Sciatic nerve (tissue), 2 donors: ENCODE results near the gene ITPK1. TPM values are rescaled to one million over a fixed set of nuclear protein-coding genes. Genes with fewer than 3 reads are reported as not detected.
"Not testable (repeated sequence)": the region's sequence is repeated elsewhere in the genome, so short reads cannot be mapped to it uniquely, and the experiment has no call there.

Experiments used
- ATAC-seq: fragments of 200-7000 bp; cut with Tn5 transposase; one replicate; pipeline ENCODE4 v1.9.1; 2020; ENCODE audit warnings: mild to moderate bottlenecking, moderate library complexity
- DNase-seq: peaks from one replicate; pipeline ENCODE4 v3.0.0-alpha.2; 2020; ENCODE audit warnings: low spot score
- intact Hi-C: fragments of 100-400 bp; cut with DNase I; formaldehyde crosslinking; loops from one replicate; pipeline ENCODE4 v1.14.2; 2022
- total RNA-seq: library from RNA; stranded (reverse); fragmentation: NEBNext Ultra II Directional; extraction: Animal tissue kit (Norgen Biotek cat#: 25700); gene quantifications from one replicate; pipeline ENCODE4 v1.2.1, GENCODE V29; 2021
- donor health status: DM: no; HTN: no; CAD: no.
- donor health status: DM: no; HTN: no; CAD: no.

The ITPK1 gene
- total RNA-seq, 1 donor from 2014 or later: 118 TPM

GRCh38 chr14:93109572-93110481 is 5.9 kb downstream of the ITPK1 start:
- no peak for DNase-seq
- intact Hi-C loops: no loop called here
- no peak for ATAC-seq

- ATAC-seq (no peak), DNase-seq (no peak)
- intact Hi-C loops: no loop called here
Observed at GRCh38 chr14:93108105-93108504, 7.6 kb downstream of the ITPK1 start.

GRCh38 chr14:93107453-93107852 is 8.3 kb downstream of the ITPK1 start:
- intact Hi-C loops: no loop called here
- DNase-seq (no peak), ATAC-seq (no peak)

GRCh38 chr14:93106541-93107156 is 9.1 kb downstream of the ITPK1 start:
- intact Hi-C loops: no loop called here
- ATAC-seq (no peak), DNase-seq (no peak)

- intact Hi-C loops, DNase-seq, ATAC-seq: not testable (repeated sequence)
Observed at GRCh38 chr14:93105856-93106255, 9.9 kb downstream of the ITPK1 start.

GRCh38 chr14:93105362-93105761 is 10.4 kb downstream of the ITPK1 start:
- intact Hi-C loops: no loop called here
- DNase-seq: no peak
- ATAC-seq: peak; percentile 23

- no peak for ATAC-seq
- intact Hi-C loops: no loop called here
- DNase-seq: no peak
Observed at GRCh38 chr14:93104961-93105360, 10.8 kb downstream of the ITPK1 start.

- no peak for ATAC-seq
- intact Hi-C loops: no loop called here
Observed at GRCh38 chr14:93103392-93104080, 12.2 kb downstream of the ITPK1 start.

GRCh38 chr14:93102141-93102540 is 13.6 kb downstream of the ITPK1 start:
- DNase-seq: no peak
- no peak for ATAC-seq
- intact Hi-C loops: no loop called here

More at GRCh38 chr14:93103392-93104080, 12.2 kb downstream of the ITPK1 start:
- no peak for DNase-seq

GRCh38 chr14:93101181-93101580 is 14.5 kb downstream of the ITPK1 start:
- ATAC-seq: no peak
- intact Hi-C loops: no loop called here
- no peak for DNase-seq

- DNase-seq: no peak
- ATAC-seq: no peak
- intact Hi-C loops: no loop called here
Observed at GRCh38 chr14:93100570-93100969, 15.2 kb downstream of the ITPK1 start.

GRCh38 chr14:93100100-93100499 is 15.6 kb downstream of the ITPK1 start:
- no peak for DNase-seq
- no peak for ATAC-seq
- intact Hi-C loops: no loop called here

GRCh38 chr14:93099643-93100042 is 16.1 kb downstream of the ITPK1 start:
- no peak for DNase-seq
- intact Hi-C loops: no loop called here
- ATAC-seq: no peak

GRCh38 chr14:93099196-93099595 is 16.5 kb downstream of the ITPK1 start:
- ATAC-seq: no peak
- intact Hi-C loops: no loop called here
- DNase-seq: no peak

- intact Hi-C loops: no loop called here
- DNase-seq (no peak), ATAC-seq (no peak)
Observed at GRCh38 chr14:93096691-93097322, 18.9 kb downstream of the ITPK1 start.

GRCh38 chr14:93095742-93096510 is 19.8 kb downstream of the ITPK1 start:
- intact Hi-C loops: no loop called here
- ATAC-seq (no peak), DNase-seq (no peak)

- DNase-seq (no peak), ATAC-seq (no peak)
- intact Hi-C loops: no loop called here
Observed at GRCh38 chr14:93094121-93094918, 21.4 kb downstream of the ITPK1 start.
